Measurements from ENCODE around the gene RAPGEF4. TPM values are rescaled to one million over a fixed set of nuclear protein-coding genes. Genes with fewer than 3 reads are reported as not detected.

RAPGEF4 gene
- total RNA-seq, 4 donors from 2014 or later = 2.5 to 7.9 (median 4.6) TPM

DNA sequence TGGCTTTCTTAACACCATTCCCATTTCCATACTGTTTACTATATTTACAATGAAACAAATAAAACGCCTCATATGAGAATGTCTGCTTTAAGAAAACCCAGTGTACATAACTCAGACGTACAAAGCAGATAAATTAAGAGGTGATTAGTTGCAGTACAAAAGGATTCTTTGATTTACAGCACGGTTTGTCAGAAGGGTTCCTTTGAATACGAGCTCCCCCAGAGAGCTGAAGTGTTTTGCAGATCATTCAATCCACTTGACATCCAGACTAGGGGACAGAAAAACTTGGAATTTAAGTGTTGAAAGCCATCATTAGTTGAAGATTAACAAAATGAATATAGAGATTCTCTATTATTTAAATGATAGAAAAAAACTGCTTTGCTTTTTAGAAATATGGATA, 72.5 kb downstream of the RAPGEF4 start:
- TF ChIP-seq EP300 (IDR thresholded peaks at IDR 0.05) = no peak
- no peak for TF ChIP-seq POLR2AphosphoS5 (IDR thresholded peaks at IDR 0.05)
- no peak for TF ChIP-seq POLR2A (IDR thresholded peaks at IDR 0.05)
- TF ChIP-seq, protein P1, sequence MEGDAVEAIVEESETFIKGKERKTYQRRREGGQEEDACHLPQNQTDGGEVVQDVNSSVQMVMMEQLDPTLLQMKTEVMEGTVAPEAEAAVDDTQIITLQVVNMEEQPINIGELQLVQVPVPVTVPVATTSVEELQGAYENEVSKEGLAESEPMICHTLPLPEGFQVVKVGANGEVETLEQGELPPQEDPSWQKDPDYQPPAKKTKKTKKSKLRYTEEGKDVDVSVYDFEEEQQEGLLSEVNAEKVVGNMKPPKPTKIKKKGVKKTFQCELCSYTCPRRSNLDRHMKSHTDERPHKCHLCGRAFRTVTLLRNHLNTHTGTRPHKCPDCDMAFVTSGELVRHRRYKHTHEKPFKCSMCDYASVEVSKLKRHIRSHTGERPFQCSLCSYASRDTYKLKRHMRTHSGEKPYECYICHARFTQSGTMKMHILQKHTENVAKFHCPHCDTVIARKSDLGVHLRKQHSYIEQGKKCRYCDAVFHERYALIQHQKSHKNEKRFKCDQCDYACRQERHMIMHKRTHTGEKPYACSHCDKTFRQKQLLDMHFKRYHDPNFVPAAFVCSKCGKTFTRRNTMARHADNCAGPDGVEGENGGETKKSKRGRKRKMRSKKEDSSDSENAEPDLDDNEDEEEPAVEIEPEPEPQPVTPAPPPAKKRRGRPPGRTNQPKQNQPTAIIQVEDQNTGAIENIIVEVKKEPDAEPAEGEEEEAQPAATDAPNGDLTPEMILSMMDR (IDR thresholded peaks at IDR 0.05) = no peak
- no peak overlapping the region for H3K27ac ChIP-seq
- peaks cover 0 to 7% (median 0%) of the 10 kb centered on the region in 3 donors for H3K4me1 ChIP-seq
- no peaks in the 10 kb centered on the region for H3K27me3 ChIP-seq
- ATAC-seq = no peak
- H3K9me3 ChIP-seq = no peaks in the 10 kb centered on the region
- H3K4me3 ChIP-seq = no peak overlapping the region
- 86 to 88% methylated on average over 4 of the region's 4 CpGs for whole genome bisulfite sequencing, 2 donors (ENCODE audit: low coverage in 1 of 2)
- no peaks in the 10 kb centered on the region for H3K36me3 ChIP-seq

DNA sequence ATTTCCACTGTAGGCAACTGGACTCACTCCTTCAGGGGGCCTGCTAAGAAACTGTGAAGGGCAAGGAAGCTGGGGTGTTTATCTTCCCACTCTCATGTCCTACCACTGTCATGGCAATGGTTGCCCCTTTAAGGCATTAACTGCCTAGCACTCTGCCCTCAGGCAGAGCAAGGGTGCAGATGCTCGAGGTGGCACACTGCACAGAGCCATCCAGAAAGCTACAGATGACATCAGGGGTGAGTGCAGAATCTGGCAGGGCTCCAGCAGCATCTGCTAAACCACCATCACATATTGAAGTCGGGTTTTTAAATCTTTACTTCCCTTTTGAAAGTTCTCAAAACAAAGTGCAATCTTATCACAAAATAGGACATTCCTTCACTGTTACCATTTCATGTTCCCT, 75.4 kb downstream of the RAPGEF4 start:
- no peak overlapping the region for H3K27ac ChIP-seq
- no peak overlapping the region for H3K4me3 ChIP-seq
- no peak for TF ChIP-seq POLR2A (IDR thresholded peaks at IDR 0.05)
- TF ChIP-seq, protein P1 (IDR thresholded peaks at IDR 0.05) = no peak
- TF ChIP-seq POLR2AphosphoS5 (IDR thresholded peaks at IDR 0.05) = no peak
- TF ChIP-seq EP300 (IDR thresholded peaks at IDR 0.05) = no peak
- H3K36me3 ChIP-seq = no peaks in the 10 kb centered on the region
- no peaks in the 10 kb centered on the region for H3K9me3 ChIP-seq
- ATAC-seq = no peak
- 32% methylated on average over 2 of the region's 2 CpGs; no CpG with 5 or more reads in 1 of the 2 donors for WGBS, 2 donors (ENCODE audit: low coverage in 1 of 2)
- no peaks in the 10 kb centered on the region for H3K27me3 ChIP-seq
- H3K4me1 ChIP-seq = peaks cover 0 to 7% (median 0%) of the 10 kb centered on the region in 3 donors

DNA sequence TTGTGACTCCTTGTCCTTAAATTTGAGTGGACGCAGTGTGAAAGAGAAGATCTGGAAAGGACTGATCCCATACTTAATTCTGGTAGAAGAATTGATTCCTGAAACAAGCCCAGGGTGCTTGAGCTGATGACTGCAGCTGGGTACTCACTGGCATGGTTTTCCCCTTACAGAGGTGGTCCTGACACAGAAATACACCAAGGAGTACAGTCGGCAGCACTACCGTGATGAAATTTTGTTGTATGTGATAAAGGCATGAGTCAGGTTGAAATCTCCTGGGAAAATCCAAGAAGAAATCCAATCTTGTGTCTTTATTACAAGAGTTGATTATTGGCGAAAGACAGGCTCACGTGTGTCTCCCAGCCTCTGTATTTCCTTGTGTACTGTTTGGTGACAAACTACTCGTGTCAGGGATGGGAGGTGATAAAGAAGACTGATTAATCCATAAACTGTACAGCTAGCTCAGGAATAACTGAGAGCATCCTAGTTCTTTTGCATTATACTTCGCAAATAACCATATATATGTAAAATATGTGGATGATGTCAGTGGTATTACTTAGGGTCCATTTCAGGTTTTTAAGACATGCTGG, 76.6 kb downstream of the RAPGEF4 start:
- H3K4me1 ChIP-seq = no peaks in the 10 kb centered on the region

DNA sequence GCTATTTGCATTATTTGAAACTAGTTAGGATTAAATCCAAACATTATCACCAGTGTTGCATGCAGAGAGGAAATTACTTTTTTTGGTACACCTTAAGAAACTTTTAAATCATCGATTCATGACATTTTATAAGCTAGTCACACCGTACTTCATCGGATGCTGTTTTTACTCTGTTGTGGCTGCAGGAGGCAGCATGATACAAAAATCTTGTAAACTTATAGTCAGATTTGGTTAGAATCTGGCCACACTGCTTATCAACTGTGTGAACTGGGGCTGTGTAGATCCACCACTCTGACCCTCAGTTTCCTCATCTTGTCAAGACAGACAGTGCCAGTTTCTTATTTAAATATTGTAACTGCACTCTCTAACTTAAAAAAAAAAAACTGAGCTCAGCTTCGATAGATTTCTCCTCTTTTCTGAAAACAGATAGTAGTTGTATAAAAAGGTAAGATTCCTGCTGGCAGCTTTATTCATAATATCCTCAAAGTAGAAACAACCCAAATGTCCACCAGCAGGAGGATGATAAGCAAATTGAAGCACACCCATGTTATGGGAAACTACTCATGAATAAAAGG, 77.8 kb downstream of the RAPGEF4 start:
- H3K27ac ChIP-seq = no peak overlapping the region
- no peak overlapping the region for H3K4me3 ChIP-seq
- no peaks in the 10 kb centered on the region for H3K4me1 ChIP-seq
- H3K36me3 ChIP-seq = no peaks in the 10 kb centered on the region
- TF ChIP-seq POLR2A (IDR thresholded peaks at IDR 0.05) = no peak
- TF ChIP-seq, protein P1 (IDR thresholded peaks at IDR 0.05) = peak in 3 of 4 experiments; percentile 20 to 37 (median 29)
- no peaks in the 10 kb centered on the region for H3K27me3 ChIP-seq
- WGBS, 2 donors (ENCODE audit: low coverage in 1 of 2) = 49 to 51% methylated on average over 4 of the region's 4 CpGs
- no peak for ATAC-seq
- H3K9me3 ChIP-seq = no peaks in the 10 kb centered on the region

More for the DNA sequence above, 76.6 kb downstream of the RAPGEF4 start:
- no peaks in the 10 kb centered on the region for H3K9me3 ChIP-seq
- H3K27me3 ChIP-seq = no peaks in the 10 kb centered on the region
- no peaks in the 10 kb centered on the region for H3K36me3 ChIP-seq
- WGBS, 2 donors (ENCODE audit: low coverage in 1 of 2) = 80 to 83% methylated on average over 6 to 7 of the region's 7 CpGs
- no peak for ATAC-seq
- no peak overlapping the region for H3K27ac ChIP-seq
- H3K4me3 ChIP-seq = no peak overlapping the region
- TF ChIP-seq POLR2A (IDR thresholded peaks at IDR 0.05) = no peak
- TF ChIP-seq POLR2AphosphoS5 (IDR thresholded peaks at IDR 0.05) = no peak
- TF ChIP-seq EP300 (IDR thresholded peaks at IDR 0.05) = no peak
- TF ChIP-seq, protein P1 (IDR thresholded peaks at IDR 0.05) = no peak

DNA sequence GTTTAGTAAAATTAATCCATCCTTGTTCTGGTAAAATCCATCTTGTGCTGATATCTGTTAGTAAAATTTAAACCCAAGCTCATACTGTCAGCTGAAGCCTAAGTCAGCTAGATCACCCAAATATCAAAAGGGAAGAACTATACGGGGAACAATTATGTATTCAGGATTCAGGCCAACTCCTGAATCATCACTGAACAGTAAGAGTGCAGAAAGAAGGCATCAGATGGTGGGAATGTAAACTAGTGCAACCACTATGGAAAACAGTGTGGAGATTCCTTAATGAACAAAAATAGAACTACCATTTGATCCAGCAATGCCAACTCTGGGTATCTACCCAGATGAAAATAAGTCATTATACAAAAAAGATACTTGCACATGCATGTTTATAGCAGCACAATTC, 81.8 kb downstream of the RAPGEF4 start:
- H3K4me1 ChIP-seq = no peaks in the 10 kb centered on the region
- TF ChIP-seq POLR2A (IDR thresholded peaks at IDR 0.05) (no peak), POLR2AphosphoS5 (IDR thresholded peaks at IDR 0.05) (no peak), EP300 (IDR thresholded peaks at IDR 0.05) (no peak)
- TF ChIP-seq, protein P1 (IDR thresholded peaks at IDR 0.05) = no peak
- H3K9me3 ChIP-seq = no peaks in the 10 kb centered on the region
- H3K36me3 ChIP-seq = no peaks in the 10 kb centered on the region
- H3K4me3 ChIP-seq = no peak overlapping the region
- 0 to 31% methylated on average over 1 of the region's 1 CpG for WGBS, 2 donors (ENCODE audit: low coverage in 1 of 2)
- no peaks in the 10 kb centered on the region for H3K27me3 ChIP-seq
- no peak overlapping the region for H3K27ac ChIP-seq
- ATAC-seq = no peak

All from gastroesophageal sphincter (tissue), 4 donors.